ENCODE results near the gene DOCK1.

GRCh38 chr10:126924180-126924914, 19.1 kb downstream of the DOCK1 start:
- TF ChIP-seq CTCF (IDR thresholded peaks at IDR 0.05), result no peak
- no peak for TF ChIP-seq POLR2AphosphoS5 (IDR thresholded peaks at IDR 0.05)
- no peak for TF ChIP-seq POLR2A (IDR thresholded peaks at IDR 0.05)

Measured in breast epithelium (tissue), 3 donors.